ENCODE results near the gene RSPO4. TPM values are rescaled to one million over a fixed set of nuclear protein-coding genes. Genes with fewer than 3 reads are reported as not detected.
A peak's percentile ranks its signal among the peaks of the same experiment; 100 is the strongest.

RSPO4 gene
- polyA plus RNA-seq, 1 donor (not counting 4 experiments of a cell fraction or from before 2014, with no cell fraction given): not detected

- Histone ChIP-seq H3K9me1 (ENCODE audit: control insufficient read depth, extremely low read depth, insufficient read depth, low read length) (no peaks in the 10 kb centered on the region), H3K4me2 (ENCODE audit: control insufficient read depth, extremely low read depth, insufficient read depth, low read depth, low read length) (no peak overlapping the region), H3K4me1 (ENCODE audit: control insufficient read depth, extremely low read depth, insufficient read depth, low read length) (no peaks in the 10 kb centered on the region), H2AFZ (ENCODE audit: control insufficient read depth, low read length) (no peak overlapping the region), H3K36me3 (ENCODE audit: control insufficient read depth in 2 of 2, extremely low read depth in 1 of 2, insufficient read depth in 2 of 2, low read length in 2 of 2) (no peaks in the 10 kb centered on the region), H3K27ac (ENCODE audit: control insufficient read depth, insufficient read depth, low read length) (no peak overlapping the region), H4K20me1 (ENCODE audit: control insufficient read depth, extremely low read depth, insufficient read depth, low read length) (no peaks in the 10 kb centered on the region), H3K9me3 (ENCODE audit: control insufficient read depth, low read depth, low read length) (no peaks in the 10 kb centered on the region), H3K4me3 (ENCODE audit: control insufficient read depth in 2 of 3, extremely low read depth in 1 of 3, insufficient read depth in 2 of 3, low read depth in 1 of 3, low read length in 3 of 3) (no peak overlapping the region), H3K27me3 (ENCODE audit: control insufficient read depth, extremely low read depth, insufficient read depth, low read length) (peaks cover 3% of the 10 kb centered on the region), H3K9ac (ENCODE audit: control insufficient read depth, extremely low read depth, insufficient read depth, low read length) (no peak overlapping the region), H3K79me2 (ENCODE audit: control insufficient read depth, insufficient read depth, low read length) (no peaks in the 10 kb centered on the region)
- DNase-seq (ENCODE audit: low read depth, low spot score): no peak
- no peak for FAIRE-seq
- dilution Hi-C loops (cut with MboI; ENCODE audit: extremely low pct_ligation_motif_present, low sequenced_read_pairs): no loop called here
- no peak for TF ChIP-seq EZH2 (IDR thresholded peaks at IDR 0.05; ENCODE audit: low read length)
- no peak for TF ChIP-seq CTCF (optimal IDR thresholded peaks at IDR 0.05 in 1 of 3, IDR thresholded peaks at IDR 0.05 in 1 of 3, conservative IDR thresholded peaks at IDR 0.05 in 1 of 3; ENCODE audit: extremely low read depth in 1 of 3, insufficient read depth in 2 of 3, low read length in 3 of 3)
These were observed 8.5 kb upstream of the RSPO4 start for GRCh38 chr20:1010659-1011058.

- Histone ChIP-seq H3K4me1 (ENCODE audit: control insufficient read depth, extremely low read depth, insufficient read depth, low read length) (no peaks in the 10 kb centered on the region), H2AFZ (ENCODE audit: control insufficient read depth, low read length) (no peak overlapping the region), H3K4me3 (ENCODE audit: control insufficient read depth in 2 of 3, extremely low read depth in 1 of 3, insufficient read depth in 2 of 3, low read depth in 1 of 3, low read length in 3 of 3) (no peak overlapping the region), H3K9me1 (ENCODE audit: control insufficient read depth, extremely low read depth, insufficient read depth, low read length) (no peaks in the 10 kb centered on the region), H3K9ac (ENCODE audit: control insufficient read depth, extremely low read depth, insufficient read depth, low read length) (no peak overlapping the region), H3K27ac (ENCODE audit: control insufficient read depth, insufficient read depth, low read length) (no peak overlapping the region), H3K36me3 (ENCODE audit: control insufficient read depth in 2 of 2, extremely low read depth in 1 of 2, insufficient read depth in 2 of 2, low read length in 2 of 2) (no peaks in the 10 kb centered on the region), H3K79me2 (ENCODE audit: control insufficient read depth, insufficient read depth, low read length) (no peaks in the 10 kb centered on the region), H3K4me2 (ENCODE audit: control insufficient read depth, extremely low read depth, insufficient read depth, low read depth, low read length) (peak overlapping the region; percentile 38), H3K27me3 (ENCODE audit: control insufficient read depth, extremely low read depth, insufficient read depth, low read length) (peaks cover 33% of the 10 kb centered on the region), H4K20me1 (ENCODE audit: control insufficient read depth, extremely low read depth, insufficient read depth, low read length) (no peaks in the 10 kb centered on the region), H3K9me3 (ENCODE audit: control insufficient read depth, low read depth, low read length) (no peaks in the 10 kb centered on the region)
- FAIRE-seq (peak; percentile 87), DNase-seq (ENCODE audit: low read depth, low spot score) (no peak)
- no peak for TF ChIP-seq EZH2 (IDR thresholded peaks at IDR 0.05; ENCODE audit: low read length)
- dilution Hi-C loops (cut with MboI; ENCODE audit: extremely low pct_ligation_motif_present, low sequenced_read_pairs): no loop called here
These were observed 3.4 kb upstream of the RSPO4 start for GRCh38 chr20:1005452-1006027.

Data from keratinocyte (primary cell).